ENCODE results near the gene GRIK4.
A peak's percentile ranks its signal among the peaks of the same experiment; 100 is the strongest.

Gene GRIK4

DNA sequence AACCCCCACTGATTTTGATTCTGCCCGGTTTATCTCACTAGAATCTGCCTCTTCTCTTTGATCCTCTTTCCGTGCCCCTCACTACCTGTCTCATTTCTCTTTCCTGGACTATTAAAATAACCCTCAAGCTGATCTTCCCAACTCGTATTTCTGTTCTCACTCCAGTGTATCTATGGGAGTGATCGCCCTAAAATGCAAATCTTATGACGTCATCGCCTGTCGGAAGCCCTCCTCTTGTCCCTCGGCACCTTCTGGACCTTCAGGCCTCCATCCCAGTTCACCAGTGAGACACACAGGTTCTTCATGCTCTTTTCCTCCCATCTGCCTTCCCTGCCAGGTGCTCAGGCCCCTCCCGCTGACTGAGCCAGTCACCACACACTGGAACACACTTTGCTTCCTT is 277.8 kb downstream of the GRIK4 start:
- no peak for DNase-seq

DNA sequence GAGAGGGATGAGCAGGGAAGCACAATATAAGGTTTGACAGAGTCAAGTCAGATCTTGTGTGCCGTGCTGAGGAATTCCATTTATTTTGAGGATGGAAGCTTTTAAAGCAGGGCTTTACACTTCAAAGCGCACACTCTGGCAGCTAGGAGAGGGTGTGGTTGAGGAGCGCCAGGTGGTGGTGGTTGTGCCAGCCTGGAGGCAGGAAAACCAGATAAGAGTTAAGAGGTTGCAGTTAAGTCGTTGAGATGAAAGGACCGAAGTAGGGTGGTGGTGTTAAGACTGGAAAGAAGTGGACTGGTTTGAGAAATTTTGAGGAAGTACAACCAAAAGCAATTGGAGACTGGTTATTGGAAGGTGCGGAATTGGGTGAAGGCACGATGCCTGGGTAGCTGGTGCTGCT is 280.8 kb downstream of the GRIK4 start:
- no peak for DNase-seq

- no peak for DNase-seq
Measured at GRCh38 chr11:120793150-120793549, 281.6 kb downstream of the GRIK4 start.

- DNase-seq = no peak
Measured at GRCh38 chr11:120793806-120794479, 282.4 kb downstream of the GRIK4 start.

GRCh38 chr11:120794748-120795147 is 283.2 kb downstream of the GRIK4 start:
- no peak for DNase-seq

DNA sequence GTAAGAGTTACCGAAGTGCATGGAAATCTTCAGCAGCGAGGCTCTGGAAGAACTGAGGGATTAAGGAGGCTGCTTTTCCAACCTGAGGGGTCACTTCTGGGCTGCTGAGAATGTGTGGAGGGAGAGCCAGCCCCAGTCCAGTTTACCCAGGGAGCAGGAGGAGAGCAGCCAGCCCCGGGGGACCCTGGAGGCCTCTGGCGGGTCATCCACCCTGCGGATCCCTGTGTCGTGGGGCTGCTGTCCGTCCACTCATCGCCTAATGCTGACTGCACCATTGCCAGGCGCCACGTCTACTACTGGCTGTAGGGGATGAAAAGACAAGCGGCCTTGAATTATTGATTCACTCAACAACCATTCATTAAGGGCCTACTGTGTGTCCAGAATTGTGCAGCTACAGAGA is 283.6 kb downstream of the GRIK4 start:
- DNase-seq = no peak

GRCh38 chr11:120797143-120797542 is 285.6 kb downstream of the GRIK4 start:
- no peak for DNase-seq

GRCh38 chr11:120798854-120799253 is 287.3 kb downstream of the GRIK4 start:
- DNase-seq = no peak

GRCh38 chr11:120800206-120800605 is 288.7 kb downstream of the GRIK4 start:
- no peak for DNase-seq

DNA sequence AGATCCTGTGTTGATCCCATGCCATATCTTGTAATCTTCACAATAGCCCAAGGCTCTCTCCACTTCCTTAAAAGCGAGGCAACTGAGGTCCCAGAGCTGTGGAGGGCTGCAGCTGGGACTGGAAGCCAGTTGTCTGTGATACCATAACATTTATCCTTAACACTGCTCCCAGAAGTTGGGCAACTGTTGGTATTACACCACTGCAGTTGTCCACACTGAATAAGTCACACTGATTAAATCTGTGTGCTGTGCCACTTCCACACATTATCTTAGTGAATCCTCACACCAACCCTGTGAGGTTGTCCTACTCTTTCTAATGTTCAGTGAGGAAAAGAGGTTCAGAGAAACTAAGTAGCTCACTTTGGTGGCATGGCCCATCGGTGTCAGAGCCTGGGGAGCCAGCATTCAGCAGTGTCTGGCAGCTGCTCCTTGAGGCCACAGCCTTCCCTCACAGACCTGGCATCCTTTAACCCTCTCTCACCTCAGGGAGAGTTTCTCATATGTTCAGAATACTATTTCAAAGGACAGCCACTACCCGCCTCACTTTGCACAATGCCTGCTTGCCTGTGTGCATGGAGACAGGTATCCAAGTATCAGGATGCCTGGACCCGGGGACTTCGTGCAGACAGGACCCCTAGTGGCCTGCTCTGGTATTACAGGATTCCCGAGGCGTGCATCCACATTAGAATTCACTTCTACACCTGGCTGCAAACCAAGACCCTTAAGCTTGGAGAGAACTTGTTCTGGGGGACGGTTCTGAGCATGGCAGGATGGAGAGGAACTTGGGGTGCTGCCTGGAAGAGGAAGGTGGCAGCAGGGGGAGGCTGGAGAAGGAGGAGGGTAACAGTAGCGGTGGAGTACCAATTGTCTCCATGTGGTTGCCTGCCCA is 290.5 kb downstream of the GRIK4 start:
- peak; percentile 57 for DNase-seq

GRCh38 chr11:120805960-120806555 is 294.5 kb downstream of the GRIK4 start:
- DNase-seq = no peak

GRCh38 chr11:120807414-120808150 is 296.0 kb downstream of the GRIK4 start:
- no peak for DNase-seq

GRCh38 chr11:120808616-120809050 is 297.1 kb downstream of the GRIK4 start:
- no peak for DNase-seq

- no peak for DNase-seq
Measured at GRCh38 chr11:120810251-120810650, 298.7 kb downstream of the GRIK4 start.

- no peak for DNase-seq
Measured at GRCh38 chr11:120811199-120811598, 299.7 kb downstream of the GRIK4 start.

GRCh38 chr11:120811731-120812130 is 300.2 kb downstream of the GRIK4 start:
- DNase-seq = no peak

DNA sequence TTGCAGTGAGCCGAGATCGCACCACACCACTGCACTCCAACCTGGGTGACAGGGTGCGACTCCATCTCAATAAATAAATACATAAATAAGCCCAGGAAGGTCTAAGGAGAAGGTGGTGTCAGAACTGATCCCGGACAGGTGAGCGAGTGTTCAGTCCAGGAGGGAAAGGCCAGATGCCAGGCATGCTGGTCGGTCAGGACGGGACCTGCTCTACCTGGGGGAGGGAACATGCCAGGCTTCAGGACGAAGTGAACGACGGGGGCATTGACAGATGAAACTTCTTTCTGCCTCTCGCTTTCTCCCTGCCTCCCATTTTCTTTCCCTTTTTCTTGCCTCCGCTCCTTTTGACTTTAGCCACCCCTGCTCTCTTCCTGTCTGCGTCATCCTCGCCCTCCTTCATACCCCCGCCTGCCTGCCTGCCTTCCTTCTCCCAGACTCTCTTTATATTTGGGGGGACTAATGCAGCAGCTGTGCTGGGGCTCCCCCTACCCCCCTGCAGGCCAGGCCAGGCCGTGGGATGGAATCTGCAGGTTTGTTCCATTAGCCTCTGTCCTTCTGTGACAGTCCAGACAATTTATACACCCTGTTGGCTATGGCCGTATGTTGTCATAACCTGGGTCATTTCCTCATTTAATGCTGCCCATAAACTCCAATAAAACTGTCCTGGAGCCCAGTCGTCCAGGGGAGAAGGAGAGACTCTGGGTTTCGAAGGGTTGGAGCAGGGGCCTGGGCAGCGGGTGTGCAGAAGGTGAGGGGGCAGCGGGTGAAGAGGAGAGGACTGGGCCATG is 303.2 kb downstream of the GRIK4 start:
- DNase-seq = no peak

- no peak for DNase-seq
Measured at GRCh38 chr11:120815319-120816100, 304.0 kb downstream of the GRIK4 start.

DNA sequence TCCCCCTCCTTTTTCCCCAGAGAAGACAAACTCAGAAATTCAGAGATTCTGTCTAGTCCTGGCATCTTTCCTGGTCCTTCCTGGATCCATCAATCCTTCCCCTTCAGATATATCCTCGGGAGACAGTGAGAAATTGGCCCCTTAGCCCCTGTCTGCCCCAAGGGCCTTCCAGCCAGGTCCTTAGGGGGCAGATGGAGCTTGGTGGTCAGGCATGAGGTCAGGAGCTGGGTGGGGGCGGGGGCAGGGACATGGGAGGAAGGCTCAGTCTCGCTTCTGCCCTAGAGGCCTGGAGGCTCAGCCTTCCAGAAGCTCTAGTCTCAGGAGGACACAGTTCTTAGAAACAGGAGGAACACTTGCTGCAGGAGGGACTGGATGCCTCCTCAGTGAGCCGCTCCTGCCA is 304.6 kb downstream of the GRIK4 start:
- DNase-seq = no peak

DNA sequence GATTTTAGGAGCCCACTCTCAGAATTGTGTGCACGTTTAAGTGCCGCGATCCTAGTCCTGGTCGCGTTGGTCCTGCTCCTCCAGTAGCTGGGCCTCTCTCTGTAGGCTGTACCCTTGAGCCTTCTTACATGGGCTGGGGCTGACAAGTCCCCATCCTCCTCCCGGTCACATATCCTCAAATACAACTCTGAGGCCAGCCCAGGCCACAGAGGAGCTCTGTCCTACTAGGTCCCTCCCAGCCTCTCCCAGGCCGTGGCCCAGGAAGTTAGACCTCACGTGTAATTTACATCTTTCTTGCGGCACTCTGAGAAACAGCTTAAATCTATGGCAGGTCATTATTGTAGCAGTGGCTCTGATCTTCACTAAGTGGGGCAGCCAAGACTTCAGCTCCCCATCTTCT is 305.2 kb downstream of the GRIK4 start:
- no peak for DNase-seq

DNA sequence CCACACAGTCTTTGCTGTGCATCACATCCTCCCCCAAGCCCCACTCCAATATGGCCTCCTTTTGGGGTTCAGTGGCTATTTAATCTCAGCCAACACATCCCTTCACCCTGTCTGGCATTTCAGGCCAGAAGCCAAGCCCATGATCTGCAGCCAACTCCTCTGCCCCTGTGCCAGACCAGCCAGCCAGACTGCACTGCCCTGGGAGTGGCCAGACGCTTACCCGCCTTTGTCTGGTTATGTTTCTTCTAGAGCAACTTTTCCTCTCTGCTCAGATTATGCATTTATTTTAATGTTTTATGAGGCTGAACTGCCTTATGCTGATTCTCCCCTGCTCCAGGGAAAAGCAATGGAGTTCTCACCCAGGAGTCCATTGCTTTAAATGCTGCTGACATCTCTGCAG is 305.6 kb downstream of the GRIK4 start:
- no peak for DNase-seq

DNA sequence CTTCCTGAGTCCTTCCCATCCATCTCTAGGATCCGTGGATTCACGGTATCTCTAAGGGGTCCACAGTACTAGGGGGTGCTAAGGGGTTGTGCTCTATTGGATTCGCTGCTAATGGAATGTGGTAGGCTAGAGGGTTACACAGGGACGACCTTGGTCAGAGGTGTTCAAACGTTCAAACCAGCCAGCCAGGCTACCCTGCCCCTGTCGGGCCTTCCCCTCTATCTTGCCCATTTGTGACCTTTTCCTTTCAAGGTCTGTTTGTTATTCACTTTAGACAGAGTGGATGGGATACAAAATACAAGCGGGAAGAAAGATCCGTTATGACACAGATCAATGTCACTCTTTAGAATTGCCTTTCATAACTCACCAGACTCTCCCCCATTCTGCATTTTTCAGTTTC is 306.5 kb downstream of the GRIK4 start:
- DNase-seq = no peak
